Neural cell (in vitro differentiated cells): ENCODE measurements around the gene NOL4L. TPM values are rescaled to one million over a fixed set of nuclear protein-coding genes. Genes with fewer than 3 reads are reported as not detected.

ENCODE experiments used
- H2AFZ ChIP-seq: fragments of 200-600, 300-800 bp; sonication (generic), shearing (Covaris generic); 2 replicates; pipeline ENCODE4 v1.6.0; 2014; ENCODE audit warnings: low read depth, mild to moderate bottlenecking, antibody characterized with exemption, low read length, moderate library complexity
- H3F3A ChIP-seq: fragments of 200-600 bp; shearing (Covaris generic); 2 replicates; pipeline ENCODE4 v1.6.1; 2016; ENCODE audit warnings: mild to moderate bottlenecking, moderate library complexity, mixed read lengths, antibody characterized with exemption, low read length; ENCODE audit not compliant: insufficient read depth, poor library complexity, severe bottlenecking
- H3K27ac ChIP-seq: fragments of 200-600, 300-800 bp; sonication (generic), shearing (Covaris generic); 2 replicates; pipeline ENCODE4 v1.5.1; 2014; ENCODE audit warnings: mild to moderate bottlenecking, low read length, moderate library complexity
- H3K27me3 ChIP-seq: fragments of 300-800, 200-600 bp; sonication (generic), shearing (Covaris generic); 2 replicates; pipeline ENCODE4 v1.6.0; 2014; ENCODE audit warnings: mild to moderate bottlenecking, low read depth, low read length, moderate library complexity; ENCODE audit not compliant: insufficient read depth
- H3K36me3 ChIP-seq: fragments of 300-800, 200-600 bp; sonication (generic), shearing (Covaris generic); 2 replicates; pipeline ENCODE4 v1.5.1; 2014; ENCODE audit warnings: mild to moderate bottlenecking, antibody characterized with exemption, low read length, moderate library complexity; ENCODE audit not compliant: insufficient read depth
- H3K4me2 ChIP-seq: fragments of 300-800, 200-600 bp; sonication (generic), shearing (Covaris generic); 2 replicates; pipeline ENCODE4 v1.6.0; 2014; ENCODE audit warnings: mild to moderate bottlenecking, low read length
- H3K4me3 ChIP-seq: fragments of 300-800, 200-600 bp; sonication (generic), shearing (Covaris generic); 2 replicates; pipeline ENCODE4 v1.5.1; 2014; ENCODE audit warnings: mild to moderate bottlenecking, low read length, moderate library complexity
- H3K79me2 ChIP-seq: fragments of 200-600 bp; shearing (Covaris generic); replicated peaks from 2 replicates; pipeline ENCODE4 v1.6.0; 2014; ENCODE audit warnings: mild to moderate bottlenecking, low read length, moderate library complexity; ENCODE audit not compliant: insufficient read depth
- H3K9ac ChIP-seq: fragments of 300-800, 200-600 bp; sonication (generic), shearing (Covaris generic); 2 replicates; pipeline ENCODE4 v1.6.1; 2016; ENCODE audit warnings: mild to moderate bottlenecking, low read length, mixed read lengths
- H3K9me2 ChIP-seq: fragments of 200-600 bp; shearing (Covaris generic); 2 replicates; pipeline ENCODE4 v1.6.1; 2016; ENCODE audit warnings: mild to moderate bottlenecking, low read length, mixed read lengths; ENCODE audit not compliant: insufficient read depth
- H3K9me3 ChIP-seq: fragments of 200-600, 300-800 bp; sonication (generic), shearing (Covaris generic); 2 replicates; pipeline ENCODE4 v1.6.1; 2016; ENCODE audit warnings: mild to moderate bottlenecking, mixed run types, low read length, moderate library complexity, mixed read lengths
- H4K20me1 ChIP-seq: fragments of 200-600 bp; shearing (Covaris generic); 2 replicates; pipeline ENCODE4 v1.6.1; 2016; ENCODE audit warnings: mild to moderate bottlenecking, mixed run types; ENCODE audit not compliant: insufficient read depth
- CTCF ChIP-seq: fragments of 450-650 bp; IDR thresholded peaks from 2 replicates; pipeline ENCODE4 v1.5.1; 2014; ENCODE audit warnings: antibody characterized with exemption, mild to moderate bottlenecking, moderate library complexity; ENCODE audit not compliant: poor library complexity, severe bottlenecking
- EP300 ChIP-seq: fragments of 450-650 bp; conservative IDR thresholded peaks from 2 replicates; pipeline ENCODE4 v1.6.1; 2014; ENCODE audit warnings: antibody characterized with exemption, mild to moderate bottlenecking, moderate library complexity; ENCODE audit not compliant: poor library complexity, severe bottlenecking
- EZH2 ChIP-seq: fragments of 200-600, 300-800 bp; shearing (Covaris generic), sonication (generic); IDR thresholded peaks from 2 replicates; pipeline ENCODE4 v1.6.1; 2014; ENCODE audit warnings: antibody characterized with exemption, low read length, borderline replicate concordance, mild to moderate bottlenecking; ENCODE audit not compliant: insufficient read depth, poor library complexity, severe bottlenecking
- MXI1 ChIP-seq: fragments of 450-650 bp; conservative IDR thresholded peaks from 2 replicates; pipeline ENCODE4 v1.6.1; 2014; ENCODE audit warnings: antibody characterized with exemption, mild to moderate bottlenecking; ENCODE audit not compliant: poor library complexity, severe bottlenecking
- POLR2AphosphoS5 ChIP-seq: IDR thresholded peaks from 2 replicates; pipeline ENCODE4 v1.6.1; 2012
- RAD21 ChIP-seq: fragments of 450-650 bp; conservative IDR thresholded peaks from 2 replicates; pipeline ENCODE4 v1.6.1; 2014; ENCODE audit warnings: antibody characterized with exemption, mild to moderate bottlenecking, moderate library complexity
- REST ChIP-seq: IDR thresholded peaks from 2 replicates; pipeline ENCODE4 v1.6.1; 2012; ENCODE audit warnings: borderline replicate concordance
- SMC3 ChIP-seq: fragments of 450-650 bp; conservative IDR thresholded peaks from 2 replicates; pipeline ENCODE4 v1.6.1; 2014; ENCODE audit warnings: antibody characterized with exemption, mild to moderate bottlenecking, moderate library complexity; ENCODE audit not compliant: poor library complexity
- TAF1 ChIP-seq: IDR thresholded peaks from 2 replicates; pipeline ENCODE4 v1.6.1; 2012; ENCODE audit warnings: low read depth
- polyA plus RNA-seq: library from polyadenylated mRNA; depleted of rRNA; stranded (reverse); fragments of >200 nt; gene quantifications from 2 replicates; pipeline ENCODE4 v1.2.3, GENCODE V29; 2014

The NOL4L gene
- polyA plus RNA-seq, 1 donor from 2014 or later = 20.4 TPM

GRCh38 chr20:32572271-32572968 lies 12.7 kb downstream of the NOL4L start:
- Histone ChIP-seq H3K4me3 (no peak overlapping the region), H3K9ac (no peak overlapping the region), H3K4me2 (no peak overlapping the region), H3K27me3 (no peaks in the 10 kb centered on the region), H3K9me2 (no peaks in the 10 kb centered on the region), H3F3A (no peaks in the 10 kb centered on the region), H2AFZ (no peak overlapping the region), H3K9me3 (no peaks in the 10 kb centered on the region), H3K79me2 (peaks cover 25% of the 10 kb centered on the region), H4K20me1 (no peaks in the 10 kb centered on the region), H3K36me3 (no peaks in the 10 kb centered on the region), H3K27ac (no peak overlapping the region)
- no peak for TF ChIP-seq EP300
- no peak for TF ChIP-seq POLR2AphosphoS5
- TF ChIP-seq SMC3 = no peak
- no peak for TF ChIP-seq TAF1
- no peak for TF ChIP-seq CTCF
- TF ChIP-seq MXI1 = no peak
- TF ChIP-seq EZH2 = no peak
- TF ChIP-seq RAD21 = no peak
- no peak for TF ChIP-seq REST

- TF ChIP-seq EP300 (no peak), RAD21 (no peak), TAF1 (no peak), EZH2 (no peak), REST (no peak), CTCF (no peak), MXI1 (no peak), POLR2AphosphoS5 (no peak), SMC3 (no peak)
- Histone ChIP-seq H3K27ac (no peak overlapping the region), H2AFZ (no peak overlapping the region)
These were observed 13.6 kb downstream of the NOL4L start for GRCh38 chr20:32571566-32571965.

More at GRCh38 chr20:32571566-32571965, 13.6 kb downstream of the NOL4L start:
- H3K9ac ChIP-seq = no peak overlapping the region
- H3K36me3 ChIP-seq = no peaks in the 10 kb centered on the region
- no peaks in the 10 kb centered on the region for H3F3A ChIP-seq
- no peaks in the 10 kb centered on the region for H3K27me3 ChIP-seq
- no peak overlapping the region for H3K4me2 ChIP-seq
- H3K79me2 ChIP-seq = peaks cover 21% of the 10 kb centered on the region
- H3K4me3 ChIP-seq = no peak overlapping the region
- H3K9me2 ChIP-seq = no peaks in the 10 kb centered on the region
- H3K9me3 ChIP-seq = no peaks in the 10 kb centered on the region
- no peaks in the 10 kb centered on the region for H4K20me1 ChIP-seq
